Activated gamma-delta T cell (primary cell): ENCODE measurements around the gene TYRP1.
"Not testable (repeated sequence)": the region's sequence is repeated elsewhere in the genome, so short reads cannot be mapped to it uniquely, and the experiment has no call there.

Source experiments
- DNase-seq: peaks from one replicate; lab custom pipeline; 2025; lab: John Stamatoyannopoulos, UW
- total RNA-seq, 2 donors: gene quantifications; one replicate each; lab custom pipeline; 2026; lab: John Stamatoyannopoulos, UW

TYRP1 gene
- 0 reads per million in 2 donors for total RNA-seq

- DNase-seq = no peak
These were observed at the start of gene TYRP1 for GRCh38 chr9:12693141-12693540. TYRP1 (plus strand) TSS chr9:12693385; CDS start chr9:12693997, 612 bp downstream.

GRCh38 chr9:12643686-12644085 lies 49.5 kb upstream of the TYRP1 start:
- no peak for DNase-seq

GRCh38 chr9:12648925-12649324 lies 44.3 kb upstream of the TYRP1 start:
- no peak for DNase-seq

GRCh38 chr9:12651125-12651524 lies 42.1 kb upstream of the TYRP1 start:
- DNase-seq = no peak

GRCh38 chr9:12652973-12653372 lies 40.2 kb upstream of the TYRP1 start:
- DNase-seq = no peak

GRCh38 chr9:12656803-12657202 lies 36.4 kb upstream of the TYRP1 start:
- DNase-seq = no peak

GRCh38 chr9:12657233-12657632 lies 36.0 kb upstream of the TYRP1 start:
- DNase-seq = no peak

- DNase-seq = no peak
These were observed 35.2 kb upstream of the TYRP1 start for GRCh38 chr9:12657998-12658397.

GRCh38 chr9:12658531-12659209 lies 34.5 kb upstream of the TYRP1 start:
- no peak for DNase-seq

GRCh38 chr9:12659220-12659619 lies 34.0 kb upstream of the TYRP1 start:
- DNase-seq = no peak

GRCh38 chr9:12666813-12667212 lies 26.4 kb upstream of the TYRP1 start:
- DNase-seq = no peak

- DNase-seq = no peak
These were observed 25.3 kb upstream of the TYRP1 start for GRCh38 chr9:12667892-12668291.

- DNase-seq = no peak
These were observed 23.2 kb upstream of the TYRP1 start for GRCh38 chr9:12670006-12670405.

- DNase-seq = no peak
These were observed 18.2 kb upstream of the TYRP1 start for GRCh38 chr9:12674961-12675360.

- DNase-seq = not testable (repeated sequence)
These were observed 15.6 kb upstream of the TYRP1 start for GRCh38 chr9:12677462-12678126.

GRCh38 chr9:12680341-12680740 lies 12.8 kb upstream of the TYRP1 start:
- no peak for DNase-seq

- DNase-seq = no peak
These were observed 12.4 kb upstream of the TYRP1 start for GRCh38 chr9:12680757-12681156.

- no peak for DNase-seq
These were observed 11.6 kb upstream of the TYRP1 start for GRCh38 chr9:12681620-12682019.

GRCh38 chr9:12684974-12685373 lies 8.2 kb upstream of the TYRP1 start:
- no peak for DNase-seq

GRCh38 chr9:12689233-12689632 lies 4.0 kb upstream of the TYRP1 start:
- DNase-seq = no peak

GRCh38 chr9:12694013-12694412 lies 828 bp downstream of the TYRP1 start:
- no peak for DNase-seq

GRCh38 chr9:12695474-12695873 lies 2.3 kb downstream of the TYRP1 start:
- DNase-seq = no peak

- no peak for DNase-seq
These were observed 3.9 kb downstream of the TYRP1 start for GRCh38 chr9:12696931-12697622.
